MM.1S (cell line): Measurements from ENCODE around the gene SYNE1.

Experiments used
- CTCF ChIP-seq: fragments of 300-600 bp; sonication (generic); IDR thresholded peaks from 2 replicates; pipeline ENCODE4 v1.5.1; 2016; ENCODE audit warnings: antibody characterized with exemption, low read length, mixed read lengths
- EZH2 ChIP-seq: fragments of 300-600 bp; sonication (generic); optimal IDR thresholded peaks from 2 replicates; pipeline ENCODE3; 2017; ENCODE audit warnings: low read depth, mild to moderate bottlenecking, antibody characterized with exemption, low read length, mixed read lengths
- EZH2phosphoT487 ChIP-seq: fragments of 300-600 bp; sonication (generic); IDR thresholded peaks from 2 replicates; pipeline ENCODE4 v1.6.1; 2018; ENCODE audit warnings: antibody characterized with exemption, low read length

DNA sequence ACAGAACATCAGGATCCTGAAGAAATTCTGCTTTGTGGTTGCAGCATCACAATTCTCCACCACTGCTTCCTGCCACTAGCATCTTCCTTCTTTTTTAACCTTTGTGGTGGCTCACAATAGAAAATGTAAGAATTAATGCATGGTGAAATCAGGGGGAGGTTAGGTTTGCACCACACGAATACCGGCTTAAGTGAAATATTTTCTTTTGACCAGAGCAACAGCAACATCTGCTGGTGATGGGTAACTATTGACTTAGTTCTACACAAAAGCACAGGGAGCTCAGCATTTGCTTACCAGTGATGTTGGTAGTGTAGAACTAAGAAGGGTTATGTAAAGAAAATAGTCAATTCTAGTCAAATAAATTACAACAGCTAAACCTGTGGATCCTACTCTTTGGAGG, 280.5 kb downstream of the SYNE1 start:
- TF ChIP-seq EZH2phosphoT487 (no peak), CTCF (peak; percentile 37), EZH2 (no peak)
